GM12892 (cell line): ENCODE data around the gene SLBP.

Experiments
- POLR2A ChIP-seq: IDR thresholded peaks from 2 replicates; pipeline ENCODE4 v1.6.1; 2011; ENCODE audit warnings: low read depth, low read length, control low read depth
- POLR2AphosphoS5 ChIP-seq: IDR thresholded peaks from 2 replicates; pipeline ENCODE4 v1.6.1; 2011; ENCODE audit warnings: low read depth, low read length, control low read depth
- TAF1 ChIP-seq: IDR thresholded peaks from 2 replicates; pipeline ENCODE4 v1.6.1; 2011; ENCODE audit warnings: low read depth, mild to moderate bottlenecking, control low read depth, low read length, borderline replicate concordance

GRCh38 chr4:1666391-1666790 is 45.7 kb downstream of the SLBP start:
- TF ChIP-seq POLR2A (no peak), POLR2AphosphoS5 (no peak), TAF1 (no peak)
